GM06990 (cell line): Measurements from ENCODE around the gene RABL3.
"Not testable (repeated sequence)": the region's sequence is repeated elsewhere in the genome, so short reads cannot be mapped to it uniquely, and the experiment has no call there.

Experiments
- DNase-seq: peaks from one replicate; pipeline ENCODE4 v3.0.0-alpha.2; 2011; ENCODE audit not compliant: insufficient read length; ENCODE audit errors: extremely low read depth
- H3K27me3 ChIP-seq: replicated peaks from 2 replicates; pipeline ENCODE4 v1.6.0; 2011; ENCODE audit warnings: low read length; ENCODE audit not compliant: control insufficient read depth, insufficient read depth
- H3K36me3 ChIP-seq: 2 replicates; pipeline ENCODE4 v1.5.1; 2011; ENCODE audit warnings: low read length; ENCODE audit not compliant: control insufficient read depth, insufficient read depth
- H3K4me3 ChIP-seq: replicated peaks from 2 replicates; pipeline ENCODE4 v1.5.1; 2011; ENCODE audit warnings: low read depth, mild to moderate bottlenecking, control low read depth, low read length
- TF ChIP-seq, protein P1 (sequence below): IDR thresholded peaks from 2 replicates; pipeline ENCODE4 v1.5.1; 2011; ENCODE audit warnings: low read length, control low read depth, mild to moderate bottlenecking, inconsistent platforms; ENCODE audit not compliant: insufficient read depth, poor library complexity, severe bottlenecking

Gene RABL3

DNA sequence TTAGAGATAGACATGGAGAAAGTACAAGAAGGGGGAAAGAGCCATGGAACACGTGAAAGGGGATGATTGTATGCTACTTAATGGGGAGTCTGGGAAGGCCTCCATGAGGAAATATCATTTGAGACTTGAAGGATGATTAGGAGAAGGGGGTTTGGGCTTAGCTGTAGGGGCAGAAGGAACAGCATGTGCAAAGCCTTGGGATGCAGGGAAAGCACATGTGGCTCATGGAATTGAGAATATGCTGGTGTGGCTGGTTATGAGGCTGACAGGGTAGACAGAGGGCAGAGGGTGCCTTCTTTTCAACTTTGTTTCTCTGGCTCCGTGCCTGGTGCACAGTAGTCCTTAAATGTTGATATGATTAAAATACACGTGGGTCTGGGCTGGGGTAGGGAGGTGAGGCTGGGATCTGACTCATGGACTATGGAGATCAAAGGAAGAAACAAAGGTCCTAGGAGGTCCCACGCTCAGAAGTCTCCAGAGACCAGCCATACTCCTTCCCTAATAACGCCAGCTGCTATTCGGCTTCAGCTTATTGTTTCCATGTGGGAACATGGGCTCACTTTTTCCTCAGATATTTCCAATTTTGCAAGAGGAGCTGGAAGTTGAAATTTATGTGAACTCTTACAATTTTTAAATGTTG is 1.4 kb upstream of the RABL3 start:
- Histone ChIP-seq H3K27me3 (no peaks in the 10 kb centered on the region), H3K36me3 (no peaks in the 10 kb centered on the region; the same call in 1 of the 2 replicates), H3K4me3 (peak overlapping the region; percentile 94)
- TF ChIP-seq, protein P1, sequence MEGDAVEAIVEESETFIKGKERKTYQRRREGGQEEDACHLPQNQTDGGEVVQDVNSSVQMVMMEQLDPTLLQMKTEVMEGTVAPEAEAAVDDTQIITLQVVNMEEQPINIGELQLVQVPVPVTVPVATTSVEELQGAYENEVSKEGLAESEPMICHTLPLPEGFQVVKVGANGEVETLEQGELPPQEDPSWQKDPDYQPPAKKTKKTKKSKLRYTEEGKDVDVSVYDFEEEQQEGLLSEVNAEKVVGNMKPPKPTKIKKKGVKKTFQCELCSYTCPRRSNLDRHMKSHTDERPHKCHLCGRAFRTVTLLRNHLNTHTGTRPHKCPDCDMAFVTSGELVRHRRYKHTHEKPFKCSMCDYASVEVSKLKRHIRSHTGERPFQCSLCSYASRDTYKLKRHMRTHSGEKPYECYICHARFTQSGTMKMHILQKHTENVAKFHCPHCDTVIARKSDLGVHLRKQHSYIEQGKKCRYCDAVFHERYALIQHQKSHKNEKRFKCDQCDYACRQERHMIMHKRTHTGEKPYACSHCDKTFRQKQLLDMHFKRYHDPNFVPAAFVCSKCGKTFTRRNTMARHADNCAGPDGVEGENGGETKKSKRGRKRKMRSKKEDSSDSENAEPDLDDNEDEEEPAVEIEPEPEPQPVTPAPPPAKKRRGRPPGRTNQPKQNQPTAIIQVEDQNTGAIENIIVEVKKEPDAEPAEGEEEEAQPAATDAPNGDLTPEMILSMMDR: no peak
- DNase-seq: no peak

DNA sequence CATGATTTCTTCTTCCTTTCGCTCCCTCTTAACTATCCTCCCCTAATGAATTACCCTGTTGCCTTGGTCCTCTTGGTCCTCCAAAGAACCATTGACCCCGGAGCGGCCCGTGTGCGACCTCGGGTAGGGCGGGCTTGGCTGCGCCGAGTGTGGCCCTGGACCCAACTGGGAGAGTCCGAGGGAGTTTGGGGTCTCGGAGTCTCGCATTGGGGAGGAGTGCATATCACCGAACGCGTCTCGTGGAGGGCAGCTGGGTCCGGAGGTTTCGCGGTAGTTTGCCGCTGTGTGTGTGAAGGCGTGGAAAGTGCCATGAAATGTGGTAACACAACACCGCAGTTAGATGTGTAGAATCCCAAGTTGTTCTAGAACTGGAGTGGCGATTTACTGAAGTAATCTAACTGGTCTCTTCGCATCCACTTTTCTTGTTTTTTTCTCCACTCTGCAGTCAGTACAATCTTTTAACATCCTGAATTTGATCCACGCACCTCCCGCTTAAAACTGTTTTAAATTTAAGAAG is 591 bp upstream of the RABL3 start:
- DNase-seq: no peak
- TF ChIP-seq, protein P1: no peak
- no peaks in the 10 kb centered on the region for H3K27me3 ChIP-seq

DNA sequence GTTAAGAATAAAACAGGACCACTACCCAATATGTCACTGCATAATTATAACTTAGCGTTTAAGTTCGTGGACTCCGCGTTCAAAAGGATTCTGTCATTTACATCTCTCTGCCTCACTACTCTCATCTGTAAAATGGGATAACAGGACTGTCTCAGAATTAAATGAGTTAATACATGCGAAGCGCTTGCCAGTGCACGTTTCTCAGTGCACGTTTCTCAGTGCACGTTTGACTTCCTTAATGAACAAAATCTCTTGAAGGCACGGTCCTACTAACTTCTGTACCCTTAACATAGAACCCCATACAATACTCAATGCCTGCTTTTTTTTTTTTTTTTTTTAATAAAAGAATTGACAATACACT is 499 bp downstream of the RABL3 start:
- peak overlapping the region; percentile 94 for H3K4me3 ChIP-seq
- TF ChIP-seq, protein P1: no peak
- H3K27me3 ChIP-seq: no peaks in the 10 kb centered on the region
- H3K36me3 ChIP-seq: no peaks in the 10 kb centered on the region; the same call in 1 of the 2 replicates
- no peak for DNase-seq

More for the DNA sequence above, 591 bp upstream of the RABL3 start:
- Histone ChIP-seq H3K36me3 (no peaks in the 10 kb centered on the region; the same call in 1 of the 2 replicates), H3K4me3 (peak overlapping the region; percentile 94)

DNA sequence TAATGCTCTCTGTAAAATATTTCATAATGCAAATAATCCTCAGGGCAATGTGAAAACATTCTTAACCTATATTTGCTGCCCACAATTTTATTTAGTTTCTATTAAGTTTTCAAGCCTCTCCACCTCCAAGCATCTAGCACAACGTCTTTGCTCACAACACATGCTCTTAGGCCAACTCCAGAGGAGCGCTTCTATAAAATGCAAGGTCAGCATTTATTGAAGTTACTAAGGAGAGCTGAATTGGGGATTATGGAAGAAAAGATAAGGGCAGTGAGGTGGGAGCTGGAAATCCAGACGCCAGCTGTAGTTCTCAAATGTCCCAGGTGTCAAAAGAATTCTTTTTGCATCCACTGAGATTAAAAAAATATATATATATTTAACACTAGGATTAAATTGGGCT is 996 bp downstream of the RABL3 start:
- Histone ChIP-seq H3K4me3 (peak overlapping the region; percentile 94), H3K27me3 (no peaks in the 10 kb centered on the region), H3K36me3 (no peaks in the 10 kb centered on the region)
- DNase-seq: no peak
- TF ChIP-seq, protein P1: no peak

DNA sequence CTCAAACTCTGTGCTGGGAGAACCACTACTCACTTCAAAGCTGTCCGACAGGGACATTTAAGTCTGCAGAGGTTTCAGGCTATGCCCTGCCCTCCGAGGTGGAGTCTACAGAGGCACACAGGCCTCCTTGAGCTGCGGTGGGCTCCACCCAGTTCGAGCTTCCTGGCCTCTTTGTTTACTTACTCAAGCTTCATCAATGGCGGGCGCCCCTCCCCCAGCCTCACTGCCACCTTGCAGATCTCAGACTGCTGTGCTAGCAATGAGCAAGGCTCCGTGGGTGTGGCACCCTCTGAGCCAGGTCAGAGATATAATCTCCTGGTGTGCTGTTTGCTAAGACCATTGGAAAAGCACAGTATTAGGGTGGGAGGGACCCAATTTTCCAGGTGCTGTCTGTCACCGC is 4.3 kb downstream of the RABL3 start:
- DNase-seq, H3K36me3 ChIP-seq, H3K27me3 ChIP-seq, H3K4me3 ChIP-seq: not testable (repeated sequence)

DNA sequence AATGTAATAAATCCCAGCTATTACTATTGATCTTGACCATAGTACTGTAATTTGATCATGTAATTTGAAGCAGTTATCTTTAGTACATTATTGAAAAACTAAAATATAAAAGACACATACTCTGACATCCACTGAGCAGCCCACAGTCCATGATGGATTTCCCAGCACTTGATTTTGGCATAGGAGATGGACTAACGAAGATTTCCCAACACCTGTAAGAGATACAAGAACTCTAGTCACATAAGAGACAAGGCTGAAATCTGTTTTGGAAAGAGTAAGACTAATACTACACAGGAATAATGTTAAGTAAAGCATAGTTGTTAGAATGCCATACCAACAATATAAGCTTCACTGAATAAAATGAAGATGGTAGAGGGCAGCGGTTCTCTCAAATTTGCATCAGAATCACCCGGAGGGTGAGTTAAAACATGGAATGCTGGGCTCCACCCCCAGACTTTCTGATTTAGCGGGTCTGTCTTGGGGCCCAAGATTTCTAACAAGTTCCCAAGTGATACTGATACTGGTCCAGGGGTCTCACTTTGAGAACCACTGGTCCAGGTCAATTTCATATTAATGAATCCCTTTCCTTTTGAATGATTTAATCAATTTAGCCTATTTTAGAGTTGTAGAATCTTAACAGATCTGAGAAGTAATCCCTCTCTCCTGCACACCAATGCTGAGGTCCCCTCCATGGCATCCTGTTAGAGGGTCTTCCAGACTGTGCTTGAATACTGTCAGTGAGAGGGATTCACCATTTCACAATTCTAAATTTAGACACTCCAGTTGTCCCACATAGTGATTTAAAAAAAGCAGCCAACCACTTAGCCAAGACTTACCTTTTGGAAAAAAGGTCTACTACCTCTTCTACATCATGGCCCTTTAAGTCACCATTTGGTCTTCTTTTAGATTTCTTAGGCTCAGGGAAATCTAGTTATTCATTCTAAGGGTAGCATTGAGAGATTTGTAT is 11.5 kb downstream of the RABL3 start:
- TF ChIP-seq, protein P1: no peak
- Histone ChIP-seq H3K4me3 (no peak overlapping the region), H3K27me3 (no peaks in the 10 kb centered on the region), H3K36me3 (no peaks in the 10 kb centered on the region; the same call in 1 of the 2 replicates)
- no peak for DNase-seq
